Heart right ventricle (tissue), 16 donors: ENCODE results near the gene HOXA6. TPM values are rescaled to one million over a fixed set of nuclear protein-coding genes. Genes with fewer than 3 reads are reported as not detected.
A peak's percentile ranks its signal among the peaks of the same experiment; 100 is the strongest.

Source experiments
- ATAC-seq, 8 donors: fragments of 200-7000 bp; cut with Tn5 transposase; one replicate each; pipeline ENCODE4 v1.9.1; 2020; ENCODE audit warnings: mild to moderate bottlenecking in 8 of 8, moderate library complexity in 8 of 8, moderate number of reproducible peaks in 1 of 8
- DNase-seq, 2 donors: peaks; one replicate each; pipeline ENCODE4 v3.0.0-alpha.2; 2020
- H3K27ac ChIP-seq, 10 donors: fragments of 200-600 bp; sonication (generic) in 2 of 10; one replicate each; pipeline versions ENCODE4 v1.5.0 to v1.8.0; 2020 to 2022; ENCODE audit warnings: mild to moderate bottlenecking in 3 of 10
- H3K27me3 ChIP-seq, 7 donors: fragments of 200-600 bp; one replicate each; pipeline ENCODE4 v1.8.0; 2021 to 2022; ENCODE audit warnings: mild to moderate bottlenecking in 2 of 7
- H3K36me3 ChIP-seq, 9 donors: fragments of 200-600 bp; sonication (generic) in 1 of 9; one replicate each; pipeline versions ENCODE4 v1.5.0 to v1.8.0; 2020 to 2022; ENCODE audit warnings: mild to moderate bottlenecking in 2 of 9
- H3K4me1 ChIP-seq, 9 donors: fragments of 200-600 bp; sonication (generic) in 1 of 9; one replicate each; pipeline versions ENCODE4 v1.5.0 to v1.8.0; 2020 to 2022; ENCODE audit warnings: mild to moderate bottlenecking in 4 of 9
- H3K4me3 ChIP-seq, 10 donors: fragments of 200-600 bp; sonication (generic) in 2 of 10; one replicate each; pipeline versions ENCODE4 v1.5.0 to v1.8.0; 2020 to 2022; ENCODE audit warnings: mild to moderate bottlenecking in 7 of 10, moderate library complexity in 2 of 10
- H3K9me3 ChIP-seq, 11 donors: fragments of 200-600 bp in 10 of 11; sonication (generic) in 2 of 11; one replicate each; pipeline versions ENCODE4 v1.5.0 to v1.8.0; 2013 to 2022; ENCODE audit warnings: mild to moderate bottlenecking in 2 of 11, control low read depth in 1 of 11, moderate library complexity in 1 of 11
- CTCF ChIP-seq, 9 donors: fragments of 200-600 bp; sonication (generic) in 2 of 9; IDR thresholded peaks; one replicate each; pipeline versions ENCODE4 v1.5.0 to v1.8.0; 2021 to 2022; ENCODE audit warnings: antibody characterized with exemption in 9 of 9, mild to moderate bottlenecking in 5 of 9, moderate library complexity in 1 of 9
- WGBS, 2 donors: extraction: QIAGEN DNeasy Blood & Tissue Kit; methylation state at CpG; one replicate each; pipeline ENCODE4 v1.1.7; 2013; ENCODE audit warnings: inconsistent platforms in 1 of 2; 5-methylcytosine and 5-hydroxymethylcytosine counted together
- intact Hi-C, 10 donors: fragments of 100-400 bp; cut with DNase I; formaldehyde crosslinking; loops; one replicate each; pipeline versions ENCODE4 v1.11.1 to v1.14.2; 2022
- polyA plus RNA-seq, 2 donors: library from polyadenylated mRNA; stranded (reverse); fragments of 200-250 nt; gene quantifications; one replicate each; pipeline ENCODE4 v1.2.3, GENCODE V29; 2013
- total RNA-seq, 10 donors: library from RNA; stranded (reverse); fragmentation: NEBNext Ultra II Directional in 3 of 10; extraction: Animal tissue kit (Norgen Biotek cat#: 25700) in 3 of 10; gene quantifications; one replicate each; pipeline versions ENCODE4 v1.2.1 to v1.2.4, GENCODE V29; 2021 to 2023
- donor health status: Arrhythmogenic right ventricular cardiomyopathy.
- donor health status: ischemic (EF 13 %, LVEDD 7.1; RV severe dilation, severe dysfunction).
- donor health status: healthy with polysubstance abuse.
- donor health status: DM: no; HTN: yes; CAD: no.
- donor health status: DM: no; HTN: no; CAD: no.
- donor health status: ischemic (EF 25% LVEDD 6.9; RV normal size, moderate dysfunction).
- donor health status: ischemic (EF 25% LVEDD 5.7; RV mildly dilated, moderate dysfunction).
- donor health status: healthy.
- donor health status: DM: yes; HTN: yes; CAD: no.
- donor health status: Ischemic cardiomyopathy.
- donor health status: ischemic (EF 35%, LVEDD 5.7; RV mildly dilated, moderate dysfunction).
- donor health status: nonischemic (EF 11% LVEDD 7.7; RV severe dilation, severe dysfunction).
- donor health status: DM: yes; HTN: yes; CAD: no.
- donor health status: PGD.
- donor health status: ischemic (EF 29% LVEDD 5.4; RV normal size, mild dysfunction).
- donor health status: nonischemic (EF 23%, LVEDD 6.1; RV moderate dilation, normal function).

Gene HOXA6
- total and polyA plus RNA-seq, 12 donors, result not detected

GRCh38 chr7:27174874-27175625 lies 27.5 kb upstream of the HOXA6 start:
- intact Hi-C loops, result no loop called here
- Histone ChIP-seq H3K9me3 (no peaks in the 10 kb centered on the region), H3K4me3 (no peak overlapping the region), H3K27me3 (peaks cover 78 to 100% (median 100%) of the 10 kb centered on the region in 7 donors), H3K36me3 (peaks cover 0 to 3% (median 0%) of the 10 kb centered on the region in 9 donors), H3K27ac (no peak overlapping the region), H3K4me1 (peaks cover 8 to 47% (median 31%) of the 10 kb centered on the region in 9 donors)
- 43 to 44% methylated on average over 12 of the region's 12 CpGs for WGBS, 2 donors
- no peak for DNase-seq
- TF ChIP-seq CTCF (IDR thresholded peaks at IDR 0.05), result no peak
- no peak for ATAC-seq

GRCh38 chr7:27173956-27174873 lies 26.6 kb upstream of the HOXA6 start, which contains the start of gene HOXA10:
Gene HOXA10, minus strand, starts transcription at chr7:27174320. Its CDS starts 14 bp downstream, at chr7:27174306.
- intact Hi-C loops, result no loop called here
- peak in 2 of 8 donors; percentile 5 to 15 for ATAC-seq
- Histone ChIP-seq H3K36me3 (peaks cover 0 to 3% (median 0%) of the 10 kb centered on the region in 9 donors), H3K27ac (peak within 1 kb of the TSS in 1 of 10 donors; percentile 20), H3K4me3 (peak within 1 kb of the TSS; percentile 20 to 53 (median 40)), H3K9me3 (no peaks in the 10 kb centered on the region), H3K4me1 (peaks cover 8 to 47% (median 30%) of the 10 kb centered on the region in 9 donors), H3K27me3 (peaks cover 78 to 100% (median 100%) of the 10 kb centered on the region in 7 donors)
- TF ChIP-seq CTCF (IDR thresholded peaks at IDR 0.05), result no peak
- 4 to 7% methylated on average over 79 to 82 of the region's 82 CpGs for WGBS, 2 donors
- DNase-seq, result no peak

GRCh38 chr7:27173511-27173955 lies 26.0 kb upstream of the HOXA6 start:
- H3K4me3 ChIP-seq, result peak overlapping the region; percentile 20 to 53 (median 40)
- intact Hi-C loops, result no loop called here
- ATAC-seq, result peak in 3 of 8 donors; percentile 37 to 49 (median 47)
- H3K9me3 ChIP-seq, result no peaks in the 10 kb centered on the region
- peaks cover 79 to 100% (median 100%) of the 10 kb centered on the region in 7 donors for H3K27me3 ChIP-seq
- DNase-seq, result no peak
- no peak for TF ChIP-seq CTCF (IDR thresholded peaks at IDR 0.05)
- WGBS, 2 donors, result 1% methylated on average over 56 to 59 of the region's 59 CpGs
- H3K4me1 ChIP-seq, result peaks cover 8 to 51% (median 30%) of the 10 kb centered on the region in 9 donors
- H3K36me3 ChIP-seq, result peaks cover 0 to 3% (median 0%) of the 10 kb centered on the region in 9 donors
- peak overlapping the region in 1 of 10 donors; percentile 20 for H3K27ac ChIP-seq
